HepG2 (cell line): ENCODE data around the gene MRRF. TPM values are rescaled to one million over a fixed set of nuclear protein-coding genes. Genes with fewer than 3 reads are reported as not detected.

Source experiments
- ATAC-seq: fragments of 200-7000 bp; cut with Tn5 transposase; 3 replicates; pipeline ENCODE4 v1.9.1; 2020; ENCODE audit warnings: mild to moderate bottlenecking, moderate library complexity
- BruUV-seq: library from RNA; stranded (reverse); fragments of 400-500 nt; replicated peaks from 2 replicates; lab custom pipeline; 2021; lab: Mats Ljungman, UMichigan
- CTCF ChIA-PET: fragments of 300-600 bp; formaldehyde crosslinking; extraction: SDS; loops from one replicate; lab custom pipeline; 2021; ENCODE audit warnings: low total read pairs, inconsistent platforms, low intra/inter-chr PET ratio; lab: Yijun Ruan, JAX
- POLR2A ChIA-PET: fragments of 350-600 bp; sonication (Branson Sonifier 250); formaldehyde crosslinking; loops from one replicate; lab custom pipeline; 2020; ENCODE audit warnings: antibody characterized with exemption, inconsistent platforms; lab: Yijun Ruan, JAX
- DNase-seq: peaks from one replicate; pipeline ENCODE4 v3.0.0-alpha.2; 2015; ENCODE audit warnings: low spot score
- FAIRE-seq: peaks from 3 replicates; lab custom pipeline; 2011; peaks lifted over from hg19 to GRCh38; lab: Jason Lieb, UNC
- H2AFZ ChIP-seq: one replicate; pipeline ENCODE4 v1.6.1; 2011; ENCODE audit warnings: low read length, inconsistent platforms
- H3K27ac ChIP-seq: fragments of 300-600 bp; 3 replicates; pipeline ENCODE4 v1.8.0; 2011; ENCODE audit warnings: mixed run types, mild to moderate bottlenecking, mixed read lengths, low read length, inconsistent platforms; ENCODE audit not compliant: insufficient read depth; ENCODE audit errors: extremely low read length
- H3K27me3 ChIP-seq, 2 experiments: fragments of 200-600 bp in 1 of 2; 2 replicates in 1 of 2; 3 replicates in 1 of 2; pipeline versions ENCODE4 v1.6.0 to v1.8.0; 2011; ENCODE audit warnings: low read length in 2 of 2, mild to moderate bottlenecking in 2 of 2, moderate library complexity in 2 of 2, inconsistent platforms in 1 of 2; ENCODE audit not compliant: insufficient read depth in 2 of 2, control insufficient read depth in 1 of 2
- H3K36me3 ChIP-seq, 2 experiments: fragments of 200-600 bp in 1 of 2; replicated peaks in 1 of 2; 2 replicates in 1 of 2; 3 replicates in 1 of 2; pipeline versions ENCODE4 v1.5.1 to v1.8.0; 2011; ENCODE audit warnings: low read length in 2 of 2, inconsistent platforms in 1 of 2; ENCODE audit not compliant: insufficient read depth in 2 of 2, control insufficient read depth in 1 of 2
- H3K4me1 ChIP-seq: 2 replicates; pipeline ENCODE4 v1.5.1; 2012; ENCODE audit warnings: low read length, inconsistent platforms; ENCODE audit not compliant: insufficient read depth
- H3K4me2 ChIP-seq: 2 replicates; pipeline ENCODE4 v1.6.0; 2011; ENCODE audit warnings: low read depth, low read length, inconsistent platforms
- H3K4me3 ChIP-seq, 3 experiments: fragments of 200-600 bp in 1 of 3; sonication (generic), shearing (Covaris generic) in 1 of 3; replicated peaks in 1 of 3; 2 replicates each; pipeline ENCODE4 v1.5.1; 2011 to 2016; ENCODE audit warnings: low read length in 3 of 3, inconsistent platforms in 2 of 3, low read depth in 2 of 3, mild to moderate bottlenecking in 2 of 3, control low read depth in 1 of 3, mixed read lengths in 1 of 3; ENCODE audit not compliant: insufficient read depth in 1 of 3
- H3K79me2 ChIP-seq: one replicate; pipeline ENCODE4 v1.6.1; 2011; ENCODE audit warnings: low read length, inconsistent platforms; ENCODE audit not compliant: insufficient read depth
- H3K9ac ChIP-seq: 2 replicates; pipeline ENCODE4 v1.6.0; 2011; ENCODE audit warnings: mild to moderate bottlenecking, low read depth, low read length, inconsistent platforms; ENCODE audit not compliant: insufficient read depth
- H3K9me3 ChIP-seq: 2 replicates; pipeline ENCODE4 v1.5.1; 2012; ENCODE audit warnings: mild to moderate bottlenecking, low read length
- H4K20me1 ChIP-seq: 2 replicates; pipeline ENCODE4 v1.6.0; 2011; ENCODE audit warnings: inconsistent platforms, mild to moderate bottlenecking, low read length, moderate library complexity; ENCODE audit not compliant: insufficient read depth
- CBX1 ChIP-seq: IDR thresholded peaks from one replicate; pipeline ENCODE4 v1.6.1; 2016; ENCODE audit warnings: antibody characterized with exemption, low read depth
- E2F1 ChIP-seq: sonication (generic); formaldehyde crosslinking; IDR thresholded peaks from 2 replicates; pipeline ENCODE4 v1.5.0; 2020; ENCODE audit warnings: missing genetic modification reagents
- FOSL1 ChIP-seq: sonication (generic); formaldehyde crosslinking; IDR thresholded peaks from 2 replicates; pipeline ENCODE4 v1.9.0; 2021; ENCODE audit warnings: missing genetic modification reagents, borderline replicate concordance
- FOXM1 ChIP-seq: sonication (generic); formaldehyde crosslinking; IDR thresholded peaks from 2 replicates; pipeline ENCODE4 v1.5.0; 2020; ENCODE audit warnings: missing genetic modification reagents
- HHEX ChIP-seq: IDR thresholded peaks from 2 replicates; pipeline ENCODE4 v1.6.1; 2016; ENCODE audit warnings: control low read depth
- IRF1 ChIP-seq: sonication (generic); formaldehyde crosslinking; IDR thresholded peaks from 2 replicates; pipeline ENCODE4 v1.4.0; 2020; ENCODE audit warnings: low read depth, mild to moderate bottlenecking, missing genetic modification reagents
- KDM2A ChIP-seq: sonication (generic); formaldehyde crosslinking; IDR thresholded peaks from 2 replicates; pipeline ENCODE4 v1.4.0; 2020; ENCODE audit warnings: low read depth, missing genetic modification reagents, borderline replicate concordance
- MLXIP ChIP-seq: sonication (generic); formaldehyde crosslinking; IDR thresholded peaks from 2 replicates; pipeline ENCODE4 v1.9.0; 2021; ENCODE audit warnings: missing genetic modification reagents, borderline replicate concordance
- MTERF4 ChIP-seq: sonication (generic); formaldehyde crosslinking; IDR thresholded peaks from 2 replicates; pipeline ENCODE4 v1.8.0; 2023; ENCODE audit warnings: mild to moderate bottlenecking, missing genetic modification reagents
- PPARG ChIP-seq: conservative IDR thresholded peaks from 2 replicates; pipeline ENCODE4 v1.6.1; 2016; ENCODE audit warnings: missing biosample characterization, missing genetic modification reagents
- SETDB1 ChIP-seq: sonication (generic); formaldehyde crosslinking; IDR thresholded peaks from 2 replicates; pipeline ENCODE4 v1.5.1; 2020; ENCODE audit warnings: missing genetic modification reagents, mild to moderate bottlenecking, borderline replicate concordance
- TSC22D2 ChIP-seq: sonication (generic); formaldehyde crosslinking; IDR thresholded peaks from 2 replicates; pipeline ENCODE4 v1.5.1; 2020; ENCODE audit warnings: missing genetic modification reagents, mild to moderate bottlenecking, borderline replicate concordance
- ZKSCAN8 ChIP-seq: IDR thresholded peaks from 2 replicates; pipeline ENCODE4 v1.6.1; 2016; ENCODE audit warnings: borderline replicate concordance, missing genetic modification reagents, missing compliant biosample characterization
- ZNF543 ChIP-seq: sonication (generic); formaldehyde crosslinking; IDR thresholded peaks from 2 replicates; pipeline ENCODE4 v1.4.0; 2020; ENCODE audit warnings: mild to moderate bottlenecking, missing genetic modification reagents
- ZNF546 ChIP-seq: sonication (generic); formaldehyde crosslinking; conservative IDR thresholded peaks from 2 replicates; pipeline ENCODE4 v1.8.1; 2023; ENCODE audit warnings: mild to moderate bottlenecking, missing genetic modification reagents
- WGBS: methylation state at CpG from one replicate; pipeline ENCODE4 v1.1.6; 2017; ENCODE audit warnings: low lambda C conversion rate; 5-methylcytosine and 5-hydroxymethylcytosine counted together
- in situ Hi-C: cut with HindIII; loops from 2 replicates; pipeline ENCODE4 v1.10.0; 2017; ENCODE audit warnings: low pct_unique_long_range_greater_than_20kb; ENCODE audit not compliant: extremely low pct_ligation_motif_present
- intact Hi-C: fragments of 100-400 bp; cut with micrococcal nuclease; formaldehyde crosslinking; loops from one replicate; pipeline ENCODE4 v1.10.0; 2022; ENCODE audit not compliant: unreplicated experiment
- polyA plus RNA-seq, 8 experiments: library from polyadenylated mRNA; depleted of rRNA in 3 of 8; stranded (reverse) in 7 of 8; unstranded in 1 of 8; fragments of >200 nt; fragmentation: Illumina TruSeq in 4 of 8; extraction: Trizol in 4 of 8; gene quantifications; 2 replicates each; pipeline versions ENCODE4 v1.2.1 to v1.2.3, GENCODE V29; 2011 to 2016; ENCODE audit warnings: low read depth in 4 of 8, missing spikeins in 1 of 8, mixed read lengths in 1 of 8; ENCODE audit not compliant: insufficient read depth in 1 of 8
- total RNA-seq, 5 experiments: library from RNA; depleted of rRNA; stranded (reverse); fragments of >200 nt; fragmentation: Illumina TruSeq; extraction: Trizol; gene quantifications; 2 replicates each; pipeline ENCODE4 v1.2.3, GENCODE V29; 2016; ENCODE audit warnings: low read depth in 1 of 5

MRRF gene
- total and polyA plus RNA-seq, 2 of the 13 experiments (the other 11 are each of a cell fraction or from before 2014, with no cell fraction given) = 37.3 to 44.3 TPM

GRCh38 chr9:122217640-122218039 lies 47.0 kb upstream of the MRRF start:
- POLR2A ChIA-PET = no interaction called here
- TF ChIP-seq TSC22D2 (CRISPR knock-in tag) = no peak
- no peak for TF ChIP-seq FOXM1
- no peak for TF ChIP-seq SETDB1 (CRISPR knock-in tag)
- TF ChIP-seq KDM2A (CRISPR knock-in tag) = no peak
- TF ChIP-seq HHEX (CRISPR knock-in tag) = no peak
- TF ChIP-seq ZNF543 (CRISPR knock-in tag) = no peak
- no peak for TF ChIP-seq ZNF546 (CRISPR knock-in tag)
- no peak for TF ChIP-seq MTERF4 (CRISPR knock-in tag)
- TF ChIP-seq MLXIP (CRISPR knock-in tag) = no peak
- TF ChIP-seq FOSL1 = no peak
- no peak for TF ChIP-seq CBX1
- TF ChIP-seq E2F1 (CRISPR knock-in tag) = no peak
- no peak for TF ChIP-seq PPARG (CRISPR knock-in tag)
- TF ChIP-seq ZKSCAN8 = no peak
- TF ChIP-seq IRF1 (CRISPR knock-in tag) = no peak
- Histone ChIP-seq H3K9ac (no peak overlapping the region), H3K36me3 (no peaks in the 10 kb centered on the region), H3K79me2 (no peaks in the 10 kb centered on the region), H3K4me3 (no peak overlapping the region), H3K27ac (no peak overlapping the region), H3K9me3 (no peaks in the 10 kb centered on the region), H3K4me1 (peaks cover 64% of the 10 kb centered on the region), H3K4me2 (no peak overlapping the region), H2AFZ (no peak overlapping the region), H4K20me1 (no peaks in the 10 kb centered on the region), H3K27me3 (peaks cover 6 to 71% of the 10 kb centered on the region in 2 experiments; a peak in 4 of 5 replicates)
- no TSS peak for BruUV-seq
- DNase-seq = peak; percentile 11
- WGBS = 22% methylated on average over 4 of the region's 4 CpGs
- peak; percentile 43 for FAIRE-seq
- no peak for ATAC-seq
- CTCF ChIA-PET = no interaction called here
- intact Hi-C loops = no loop called here
- in situ Hi-C loops = no loop called here
